Body of pancreas (tissue), 4 donors: ENCODE results near the gene PALM3.
"Not testable (repeated sequence)": the region's sequence is repeated elsewhere in the genome, so short reads cannot be mapped to it uniquely, and the experiment has no call there.

Experiments
- POLR2A ChIP-seq, 3 donors: fragments of 450-650 bp; IDR thresholded peaks; one replicate each; pipeline ENCODE4 v1.6.1; 2016; ENCODE audit warnings: antibody characterized with exemption in 3 of 3, mild to moderate bottlenecking in 2 of 3
- TF ChIP-seq, protein P1 (sequence below), 7 experiments: fragments of 450-650 bp in 4 of 7; fragments of 200-600 bp in 3 of 7; sonication (generic) in 3 of 7; IDR thresholded peaks; one replicate each; pipeline ENCODE4 v1.5.1; 2016 to 2019; ENCODE audit warnings: antibody characterized with exemption in 7 of 7

DNA sequence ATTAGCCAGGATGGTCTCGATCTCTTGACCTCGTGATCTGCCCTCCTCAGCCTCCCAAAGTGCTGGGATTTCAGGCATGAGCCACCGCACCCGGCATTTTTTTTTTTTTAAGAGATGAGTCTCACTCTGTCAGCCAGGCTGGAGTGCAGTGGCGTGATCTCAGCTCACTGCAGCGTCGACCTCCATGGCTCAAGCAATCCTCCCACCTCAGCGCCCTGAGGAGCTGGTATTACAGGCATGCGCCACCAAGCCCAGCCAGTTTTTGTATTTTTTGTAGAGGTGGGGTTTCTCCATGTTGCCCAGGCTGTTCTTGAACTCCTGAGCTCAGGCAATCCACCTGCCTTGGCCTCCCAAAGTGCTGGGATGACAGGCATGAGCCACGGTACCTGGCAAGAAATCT is 14.0 kb downstream of the PALM3 start:
- TF ChIP-seq, protein P1, sequence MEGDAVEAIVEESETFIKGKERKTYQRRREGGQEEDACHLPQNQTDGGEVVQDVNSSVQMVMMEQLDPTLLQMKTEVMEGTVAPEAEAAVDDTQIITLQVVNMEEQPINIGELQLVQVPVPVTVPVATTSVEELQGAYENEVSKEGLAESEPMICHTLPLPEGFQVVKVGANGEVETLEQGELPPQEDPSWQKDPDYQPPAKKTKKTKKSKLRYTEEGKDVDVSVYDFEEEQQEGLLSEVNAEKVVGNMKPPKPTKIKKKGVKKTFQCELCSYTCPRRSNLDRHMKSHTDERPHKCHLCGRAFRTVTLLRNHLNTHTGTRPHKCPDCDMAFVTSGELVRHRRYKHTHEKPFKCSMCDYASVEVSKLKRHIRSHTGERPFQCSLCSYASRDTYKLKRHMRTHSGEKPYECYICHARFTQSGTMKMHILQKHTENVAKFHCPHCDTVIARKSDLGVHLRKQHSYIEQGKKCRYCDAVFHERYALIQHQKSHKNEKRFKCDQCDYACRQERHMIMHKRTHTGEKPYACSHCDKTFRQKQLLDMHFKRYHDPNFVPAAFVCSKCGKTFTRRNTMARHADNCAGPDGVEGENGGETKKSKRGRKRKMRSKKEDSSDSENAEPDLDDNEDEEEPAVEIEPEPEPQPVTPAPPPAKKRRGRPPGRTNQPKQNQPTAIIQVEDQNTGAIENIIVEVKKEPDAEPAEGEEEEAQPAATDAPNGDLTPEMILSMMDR (IDR thresholded peaks at IDR 0.05) = not testable (repeated sequence)
- not testable (repeated sequence) for TF ChIP-seq POLR2A (IDR thresholded peaks at IDR 0.05)
